ENCODE results near the gene FTSJ3.
"Not testable (repeated sequence)": the region's sequence is repeated elsewhere in the genome, so short reads cannot be mapped to it uniquely, and the experiment has no call there.

FTSJ3 gene

GRCh38 chr17:63827002-63827800, at the start of gene FTSJ3, which contains the start of gene PSMC5:
TSS of gene FTSJ3 (minus strand) at chr17:63827663. CDS start at chr17:63826902, 761 bp downstream.
TSS of gene PSMC5 (plus strand) at chr17:63827431. CDS start at chr17:63827491, 60 bp downstream.
- H3K27me3 ChIP-seq (ENCODE audit: insufficient read depth, low read length): no peaks in the 10 kb centered on the region
- peak within 1 kb of the TSS; percentile 90 for H3K4me3 ChIP-seq (ENCODE audit: low read depth, low read length)
- H3K36me3 ChIP-seq (ENCODE audit: insufficient read depth, low read length): peaks cover 45% of the 10 kb centered on the region
- H3K4me1 ChIP-seq (ENCODE audit: control insufficient read depth, insufficient read depth, low read length, unreplicated experiment): peaks cover 19% of the 10 kb centered on the region
- H3K79me2 ChIP-seq (ENCODE audit: control insufficient read depth, insufficient read depth, low read length, unreplicated experiment): peaks cover 51% of the 10 kb centered on the region
- peak within 1 kb of the TSS; percentile 95 for H2AFZ ChIP-seq (ENCODE audit: low read length, unreplicated experiment)
- peak within 1 kb of the TSS; percentile 96 for H3K27ac ChIP-seq (ENCODE audit: low read depth, low read length)

- H3K36me3 ChIP-seq (ENCODE audit: insufficient read depth, low read length); H3K27me3 ChIP-seq (ENCODE audit: insufficient read depth, low read length); H2AFZ ChIP-seq (ENCODE audit: low read length, unreplicated experiment); H3K27ac ChIP-seq (ENCODE audit: low read depth, low read length); H3K4me1 ChIP-seq (ENCODE audit: control insufficient read depth, insufficient read depth, low read length, unreplicated experiment); H3K4me3 ChIP-seq (ENCODE audit: low read depth, low read length); H3K79me2 ChIP-seq (ENCODE audit: control insufficient read depth, insufficient read depth, low read length, unreplicated experiment): not testable (repeated sequence)
Observed at GRCh38 chr17:63874693-63875092, 47.2 kb upstream of the FTSJ3 start.

- H3K4me1 ChIP-seq (ENCODE audit: control insufficient read depth, insufficient read depth, low read length, unreplicated experiment); H3K27me3 ChIP-seq (ENCODE audit: insufficient read depth, low read length); H3K27ac ChIP-seq (ENCODE audit: low read depth, low read length); H3K36me3 ChIP-seq (ENCODE audit: insufficient read depth, low read length); H3K79me2 ChIP-seq (ENCODE audit: control insufficient read depth, insufficient read depth, low read length, unreplicated experiment); H3K4me3 ChIP-seq (ENCODE audit: low read depth, low read length); H2AFZ ChIP-seq (ENCODE audit: low read length, unreplicated experiment): not testable (repeated sequence)
Observed at GRCh38 chr17:63874061-63874626, 46.7 kb upstream of the FTSJ3 start.

GRCh38 chr17:63873577-63873976, 46.1 kb upstream of the FTSJ3 start, which contains the start of gene CSH2:
TSS of gene CSH2 (minus strand) at chr17:63873677. CDS start at chr17:63873614, 63 bp downstream.
- H3K36me3 ChIP-seq (ENCODE audit: insufficient read depth, low read length); H2AFZ ChIP-seq (ENCODE audit: low read length, unreplicated experiment); H3K4me1 ChIP-seq (ENCODE audit: control insufficient read depth, insufficient read depth, low read length, unreplicated experiment); H3K4me3 ChIP-seq (ENCODE audit: low read depth, low read length); H3K27ac ChIP-seq (ENCODE audit: low read depth, low read length); H3K79me2 ChIP-seq (ENCODE audit: control insufficient read depth, insufficient read depth, low read length, unreplicated experiment); H3K27me3 ChIP-seq (ENCODE audit: insufficient read depth, low read length): not testable (repeated sequence)

GRCh38 chr17:63871646-63872365, 44.3 kb upstream of the FTSJ3 start:
- not testable (repeated sequence) for H2AFZ ChIP-seq (ENCODE audit: low read length, unreplicated experiment); H3K27ac ChIP-seq (ENCODE audit: low read depth, low read length); H3K4me1 ChIP-seq (ENCODE audit: control insufficient read depth, insufficient read depth, low read length, unreplicated experiment); H3K36me3 ChIP-seq (ENCODE audit: insufficient read depth, low read length); H3K27me3 ChIP-seq (ENCODE audit: insufficient read depth, low read length); H3K79me2 ChIP-seq (ENCODE audit: control insufficient read depth, insufficient read depth, low read length, unreplicated experiment); H3K4me3 ChIP-seq (ENCODE audit: low read depth, low read length)

- not testable (repeated sequence) for H3K79me2 ChIP-seq (ENCODE audit: control insufficient read depth, insufficient read depth, low read length, unreplicated experiment); H3K4me3 ChIP-seq (ENCODE audit: low read depth, low read length); H3K27ac ChIP-seq (ENCODE audit: low read depth, low read length); H2AFZ ChIP-seq (ENCODE audit: low read length, unreplicated experiment); H3K4me1 ChIP-seq (ENCODE audit: control insufficient read depth, insufficient read depth, low read length, unreplicated experiment); H3K36me3 ChIP-seq (ENCODE audit: insufficient read depth, low read length); H3K27me3 ChIP-seq (ENCODE audit: insufficient read depth, low read length)
Observed at GRCh38 chr17:63870292-63870665, 42.8 kb upstream of the FTSJ3 start.

- not testable (repeated sequence) for H3K27me3 ChIP-seq (ENCODE audit: insufficient read depth, low read length); H2AFZ ChIP-seq (ENCODE audit: low read length, unreplicated experiment); H3K27ac ChIP-seq (ENCODE audit: low read depth, low read length); H3K4me3 ChIP-seq (ENCODE audit: low read depth, low read length); H3K4me1 ChIP-seq (ENCODE audit: control insufficient read depth, insufficient read depth, low read length, unreplicated experiment); H3K36me3 ChIP-seq (ENCODE audit: insufficient read depth, low read length); H3K79me2 ChIP-seq (ENCODE audit: control insufficient read depth, insufficient read depth, low read length, unreplicated experiment)
Observed at GRCh38 chr17:63869491-63870291, 42.2 kb upstream of the FTSJ3 start.

- H3K79me2 ChIP-seq (ENCODE audit: control insufficient read depth, insufficient read depth, low read length, unreplicated experiment); H3K4me1 ChIP-seq (ENCODE audit: control insufficient read depth, insufficient read depth, low read length, unreplicated experiment); H3K27me3 ChIP-seq (ENCODE audit: insufficient read depth, low read length); H3K27ac ChIP-seq (ENCODE audit: low read depth, low read length); H2AFZ ChIP-seq (ENCODE audit: low read length, unreplicated experiment); H3K4me3 ChIP-seq (ENCODE audit: low read depth, low read length); H3K36me3 ChIP-seq (ENCODE audit: insufficient read depth, low read length): not testable (repeated sequence)
Observed at GRCh38 chr17:63866625-63867024, 39.2 kb upstream of the FTSJ3 start.

GRCh38 chr17:63859257-63859656, 31.8 kb upstream of the FTSJ3 start:
- Histone ChIP-seq H3K27ac (ENCODE audit: low read depth, low read length) (no peak overlapping the region), H3K4me1 (ENCODE audit: control insufficient read depth, insufficient read depth, low read length, unreplicated experiment) (no peaks in the 10 kb centered on the region), H2AFZ (ENCODE audit: low read length, unreplicated experiment) (no peak overlapping the region), H3K4me3 (ENCODE audit: low read depth, low read length) (no peak overlapping the region), H3K27me3 (ENCODE audit: insufficient read depth, low read length) (peaks cover 9% of the 10 kb centered on the region; the same call in 1 of the 2 replicates), H3K79me2 (ENCODE audit: control insufficient read depth, insufficient read depth, low read length, unreplicated experiment) (no peaks in the 10 kb centered on the region), H3K36me3 (ENCODE audit: insufficient read depth, low read length) (no peaks in the 10 kb centered on the region)

GRCh38 chr17:63856425-63856824, 29.0 kb upstream of the FTSJ3 start:
- not testable (repeated sequence) for H3K79me2 ChIP-seq (ENCODE audit: control insufficient read depth, insufficient read depth, low read length, unreplicated experiment)

More at GRCh38 chr17:63856425-63856824, 29.0 kb upstream of the FTSJ3 start:
- H3K4me1 ChIP-seq (ENCODE audit: control insufficient read depth, insufficient read depth, low read length, unreplicated experiment); H2AFZ ChIP-seq (ENCODE audit: low read length, unreplicated experiment); H3K27me3 ChIP-seq (ENCODE audit: insufficient read depth, low read length); H3K36me3 ChIP-seq (ENCODE audit: insufficient read depth, low read length); H3K27ac ChIP-seq (ENCODE audit: low read depth, low read length); H3K4me3 ChIP-seq (ENCODE audit: low read depth, low read length): not testable (repeated sequence)
